HepG2 (cell line): ENCODE data around the gene SNX18. TPM values are rescaled to one million over a fixed set of nuclear protein-coding genes. Genes with fewer than 3 reads are reported as not detected.

Source experiments
- BRF2 ChIP-seq: sonication (generic); formaldehyde crosslinking; IDR thresholded peaks from 2 replicates; pipeline ENCODE4 v1.8.1; 2022; ENCODE audit warnings: mild to moderate bottlenecking, missing genetic modification reagents
- ZHX2 ChIP-seq, 2 experiments: sonication (generic) in 1 of 2; formaldehyde crosslinking in 1 of 2; IDR thresholded peaks; 2 replicates each; pipeline versions ENCODE4 v1.6.1 to v1.9.0; 2014 to 2022; ENCODE audit warnings: antibody characterized with exemption in 1 of 2, borderline replicate concordance in 1 of 2, inconsistent platforms in 1 of 2, low read depth in 1 of 2, missing genetic modification reagents in 1 of 2
- ZNF326 ChIP-seq: sonication (generic); formaldehyde crosslinking; IDR thresholded peaks from 2 replicates; pipeline ENCODE4 v1.4.0; 2020; ENCODE audit warnings: missing genetic modification reagents, borderline replicate concordance
- polyA plus RNA-seq, 8 experiments: library from polyadenylated mRNA; depleted of rRNA in 3 of 8; stranded (reverse) in 7 of 8; unstranded in 1 of 8; fragments of >200 nt; fragmentation: Illumina TruSeq in 4 of 8; extraction: Trizol in 4 of 8; gene quantifications; 2 replicates each; pipeline versions ENCODE4 v1.2.1 to v1.2.3, GENCODE V29; 2011 to 2016; ENCODE audit warnings: low read depth in 4 of 8, missing spikeins in 1 of 8, mixed read lengths in 1 of 8; ENCODE audit not compliant: insufficient read depth in 1 of 8
- total RNA-seq, 5 experiments: library from RNA; depleted of rRNA; stranded (reverse); fragments of >200 nt; fragmentation: Illumina TruSeq; extraction: Trizol; gene quantifications; 2 replicates each; pipeline ENCODE4 v1.2.3, GENCODE V29; 2016; ENCODE audit warnings: low read depth in 1 of 5
- TF ChIP-seq, protein P1 (sequence below): sonication (generic); formaldehyde crosslinking; IDR thresholded peaks from 2 replicates; pipeline ENCODE4 v1.9.0; 2022; ENCODE audit warnings: missing genetic modification reagents, mild to moderate bottlenecking, borderline replicate concordance
- TF ChIP-seq, protein P2 (sequence below): sonication (generic); formaldehyde crosslinking; IDR thresholded peaks from 2 replicates; pipeline ENCODE4 v1.5.1; 2020; ENCODE audit warnings: mild to moderate bottlenecking, moderate library complexity, missing genetic modification reagents
- TF ChIP-seq, protein P3 (sequence below): sonication (generic); formaldehyde crosslinking; IDR thresholded peaks from 2 replicates; pipeline ENCODE4 v1.4.0; 2020; ENCODE audit warnings: missing genetic modification reagents

Gene SNX18
- total and polyA plus RNA-seq, 2 of the 13 experiments (the other 11 are each of a cell fraction or from before 2014, with no cell fraction given), result 2.3 to 6.2 TPM

DNA sequence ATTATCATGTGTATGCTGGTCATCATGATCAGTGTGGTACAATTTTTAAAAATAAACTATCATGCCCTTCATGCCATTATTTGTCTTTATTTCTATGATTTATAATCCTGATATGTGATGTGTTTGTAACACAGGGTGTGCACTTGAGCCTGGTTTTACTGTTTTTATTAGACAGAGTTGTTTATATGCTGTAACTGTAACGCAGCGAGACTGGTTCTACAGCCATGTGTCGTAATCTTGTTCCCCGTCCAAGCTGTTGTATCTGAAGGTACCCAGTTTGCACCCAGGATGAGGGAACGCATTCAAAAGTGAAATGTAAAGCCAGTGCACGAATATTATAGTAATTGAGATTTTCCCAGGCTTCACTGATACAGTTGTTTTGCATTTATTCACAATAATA is 28.2 kb downstream of the SNX18 start (continued):
- TF ChIP-seq ZHX2 (IDR thresholded peaks at IDR 0.05; ENCODE audit: low read depth) (no peak), ZHX2 (CRISPR knock-in tag; IDR thresholded peaks at IDR 0.05; ENCODE audit: borderline replicate concordance) (no peak), ZNF326 (CRISPR knock-in tag) (no peak), BRF2 (CRISPR knock-in tag) (no peak)
- TF ChIP-seq, protein P1, sequence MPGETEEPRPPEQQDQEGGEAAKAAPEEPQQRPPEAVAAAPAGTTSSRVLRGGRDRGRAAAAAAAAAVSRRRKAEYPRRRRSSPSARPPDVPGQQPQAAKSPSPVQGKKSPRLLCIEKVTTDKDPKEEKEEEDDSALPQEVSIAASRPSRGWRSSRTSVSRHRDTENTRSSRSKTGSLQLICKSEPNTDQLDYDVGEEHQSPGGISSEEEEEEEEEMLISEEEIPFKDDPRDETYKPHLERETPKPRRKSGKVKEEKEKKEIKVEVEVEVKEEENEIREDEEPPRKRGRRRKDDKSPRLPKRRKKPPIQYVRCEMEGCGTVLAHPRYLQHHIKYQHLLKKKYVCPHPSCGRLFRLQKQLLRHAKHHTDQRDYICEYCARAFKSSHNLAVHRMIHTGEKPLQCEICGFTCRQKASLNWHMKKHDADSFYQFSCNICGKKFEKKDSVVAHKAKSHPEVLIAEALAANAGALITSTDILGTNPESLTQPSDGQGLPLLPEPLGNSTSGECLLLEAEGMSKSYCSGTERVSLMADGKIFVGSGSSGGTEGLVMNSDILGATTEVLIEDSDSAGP, result no peak
- TF ChIP-seq, protein P2, sequence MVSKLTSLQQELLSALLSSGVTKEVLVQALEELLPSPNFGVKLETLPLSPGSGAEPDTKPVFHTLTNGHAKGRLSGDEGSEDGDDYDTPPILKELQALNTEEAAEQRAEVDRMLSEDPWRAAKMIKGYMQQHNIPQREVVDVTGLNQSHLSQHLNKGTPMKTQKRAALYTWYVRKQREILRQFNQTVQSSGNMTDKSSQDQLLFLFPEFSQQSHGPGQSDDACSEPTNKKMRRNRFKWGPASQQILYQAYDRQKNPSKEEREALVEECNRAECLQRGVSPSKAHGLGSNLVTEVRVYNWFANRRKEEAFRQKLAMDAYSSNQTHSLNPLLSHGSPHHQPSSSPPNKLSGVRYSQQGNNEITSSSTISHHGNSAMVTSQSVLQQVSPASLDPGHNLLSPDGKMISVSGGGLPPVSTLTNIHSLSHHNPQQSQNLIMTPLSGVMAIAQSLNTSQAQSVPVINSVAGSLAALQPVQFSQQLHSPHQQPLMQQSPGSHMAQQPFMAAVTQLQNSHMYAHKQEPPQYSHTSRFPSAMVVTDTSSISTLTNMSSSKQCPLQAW (CRISPR knock-in tag), result no peak
- TF ChIP-seq, protein P3, sequence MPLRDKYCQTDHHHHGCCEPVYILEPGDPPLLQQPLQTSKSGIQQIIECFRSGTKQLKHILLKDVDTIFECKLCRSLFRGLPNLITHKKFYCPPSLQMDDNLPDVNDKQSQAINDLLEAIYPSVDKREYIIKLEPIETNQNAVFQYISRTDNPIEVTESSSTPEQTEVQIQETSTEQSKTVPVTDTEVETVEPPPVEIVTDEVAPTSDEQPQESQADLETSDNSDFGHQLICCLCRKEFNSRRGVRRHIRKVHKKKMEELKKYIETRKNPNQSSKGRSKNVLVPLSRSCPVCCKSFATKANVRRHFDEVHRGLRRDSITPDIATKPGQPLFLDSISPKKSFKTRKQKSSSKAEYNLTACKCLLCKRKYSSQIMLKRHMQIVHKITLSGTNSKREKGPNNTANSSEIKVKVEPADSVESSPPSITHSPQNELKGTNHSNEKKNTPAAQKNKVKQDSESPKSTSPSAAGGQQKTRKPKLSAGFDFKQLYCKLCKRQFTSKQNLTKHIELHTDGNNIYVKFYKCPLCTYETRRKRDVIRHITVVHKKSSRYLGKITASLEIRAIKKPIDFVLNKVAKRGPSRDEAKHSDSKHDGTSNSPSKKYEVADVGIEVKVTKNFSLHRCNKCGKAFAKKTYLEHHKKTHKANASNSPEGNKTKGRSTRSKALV (CRISPR knock-in tag), result no peak
